Natural killer cell (primary cell): ENCODE data around the gene LTF. TPM values are rescaled to one million over a fixed set of nuclear protein-coding genes. Genes with fewer than 3 reads are reported as not detected.

Experiments used
- ATAC-seq, 3 donors: fragments of 150-1000 bp in 2 of 3; fragments of 200-7000 bp in 1 of 3; cut with Tn5 transposase; 1 replicate in 1 of 3; 2 replicates in 2 of 3; pipeline ENCODE4 v1.10.0; 2021; ENCODE audit warnings: mild to moderate bottlenecking in 2 of 3, moderate library complexity in 2 of 3
- DNase-seq, 2 donors: peaks; one replicate each; pipeline versions ENCODE4 v3.0.0 to v3.0.0-alpha.2; 2013 to 2021; ENCODE audit warnings: mixed read lengths in 1 of 2
- H3K27ac ChIP-seq: one replicate; pipeline ENCODE4 v1.5.1; 2013; ENCODE audit warnings: mild to moderate bottlenecking, low read length
- H3K27me3 ChIP-seq: one replicate; pipeline ENCODE4 v1.6.1; 2013; ENCODE audit warnings: low read length; ENCODE audit not compliant: control insufficient read depth, insufficient read depth
- H3K36me3 ChIP-seq: one replicate; pipeline ENCODE4 v1.6.1; 2013; ENCODE audit warnings: low read length; ENCODE audit not compliant: control insufficient read depth, insufficient read depth
- H3K4me1 ChIP-seq: one replicate; pipeline ENCODE4 v1.6.1; 2013; ENCODE audit warnings: low read length; ENCODE audit not compliant: control insufficient read depth, insufficient read depth
- H3K4me3 ChIP-seq: one replicate; pipeline ENCODE4 v1.5.1; 2013; ENCODE audit warnings: low read length
- H3K9me3 ChIP-seq: one replicate; pipeline ENCODE4 v1.6.1; 2013; ENCODE audit warnings: low read length; ENCODE audit not compliant: control insufficient read depth, insufficient read depth
- H3K27ac Mint-ChIP-seq, 2 donors: one replicate each; pipeline ENCODE4 v1.8.0; 2022; ENCODE audit warnings: mild to moderate bottlenecking in 2 of 2, mixed read lengths in 2 of 2, moderate library complexity in 1 of 2
- H3K27me3 Mint-ChIP-seq, 2 donors: one replicate each; pipeline ENCODE4 v1.8.0; 2022; ENCODE audit warnings: low read depth in 2 of 2, mixed read lengths in 2 of 2
- H3K36me3 Mint-ChIP-seq: one replicate; pipeline ENCODE4 v1.8.0; 2022; ENCODE audit warnings: mixed read lengths
- H3K4me1 Mint-ChIP-seq, 2 donors: one replicate each; pipeline ENCODE4 v1.8.0; 2022; ENCODE audit warnings: mixed read lengths in 2 of 2
- H3K4me3 Mint-ChIP-seq: one replicate; pipeline ENCODE4 v1.8.0; 2022; ENCODE audit warnings: mild to moderate bottlenecking, moderate library complexity, mixed read lengths
- H3K9me3 Mint-ChIP-seq, 2 donors: one replicate each; pipeline ENCODE4 v1.8.0; 2022; ENCODE audit warnings: mixed read lengths in 2 of 2
- WGBS: methylation state at CpG from one replicate; pipeline ENCODE4 v1.1.7; 2013; ENCODE audit warnings: missing lambda C conversion rate; ENCODE audit not compliant: insufficient coverage; 5-methylcytosine and 5-hydroxymethylcytosine counted together
- intact Hi-C: fragments of 100-400 bp; cut with micrococcal nuclease; formaldehyde crosslinking; loops from one replicate; pipeline ENCODE4 v1.14.2; 2022
- total RNA-seq, 4 donors: library from RNA; stranded (reverse); fragments of 120-200 nt in 1 of 4; gene quantifications; one replicate each; pipeline versions ENCODE4 v1.2.3 to v1.2.4, GENCODE V29; 2013 to 2022
- TF ChIP-seq, protein P1 (sequence below): fragments of 200-600 bp; IDR thresholded peaks from one replicate; pipeline ENCODE4 v1.8.0; 2022; ENCODE audit warnings: antibody characterized with exemption

The LTF gene
- total RNA-seq, 3 donors from 2014 or later (not counting 1 experiment from before 2014, with no cell fraction given) = 1.0 to 1.1 TPM; not detected in 1

DNA sequence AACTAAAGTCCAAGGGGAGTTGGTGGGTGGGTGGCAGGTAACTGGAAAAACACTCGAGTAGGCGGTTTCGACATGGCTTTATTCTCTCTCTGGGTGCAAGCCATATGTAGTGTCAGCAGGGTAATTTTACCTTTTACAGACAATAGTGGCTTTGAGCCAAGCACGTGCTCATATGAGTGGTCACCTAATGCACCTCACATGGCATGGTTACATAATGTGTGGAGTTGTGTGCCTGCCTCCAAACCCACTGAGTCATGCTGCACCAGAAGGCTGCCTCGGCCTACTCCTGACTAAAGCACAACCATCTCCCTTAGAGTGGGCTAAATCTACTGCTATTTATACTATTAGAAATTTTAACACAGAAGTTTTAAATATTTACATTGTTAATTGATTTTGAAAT is 41.1 kb downstream of the LTF start:
- no peaks in the 10 kb centered on the region for H3K9me3 ChIP-seq
- H3K36me3 ChIP-seq = no peaks in the 10 kb centered on the region
- no peaks in the 10 kb centered on the region for H3K27me3 ChIP-seq
- TF ChIP-seq, protein P1, sequence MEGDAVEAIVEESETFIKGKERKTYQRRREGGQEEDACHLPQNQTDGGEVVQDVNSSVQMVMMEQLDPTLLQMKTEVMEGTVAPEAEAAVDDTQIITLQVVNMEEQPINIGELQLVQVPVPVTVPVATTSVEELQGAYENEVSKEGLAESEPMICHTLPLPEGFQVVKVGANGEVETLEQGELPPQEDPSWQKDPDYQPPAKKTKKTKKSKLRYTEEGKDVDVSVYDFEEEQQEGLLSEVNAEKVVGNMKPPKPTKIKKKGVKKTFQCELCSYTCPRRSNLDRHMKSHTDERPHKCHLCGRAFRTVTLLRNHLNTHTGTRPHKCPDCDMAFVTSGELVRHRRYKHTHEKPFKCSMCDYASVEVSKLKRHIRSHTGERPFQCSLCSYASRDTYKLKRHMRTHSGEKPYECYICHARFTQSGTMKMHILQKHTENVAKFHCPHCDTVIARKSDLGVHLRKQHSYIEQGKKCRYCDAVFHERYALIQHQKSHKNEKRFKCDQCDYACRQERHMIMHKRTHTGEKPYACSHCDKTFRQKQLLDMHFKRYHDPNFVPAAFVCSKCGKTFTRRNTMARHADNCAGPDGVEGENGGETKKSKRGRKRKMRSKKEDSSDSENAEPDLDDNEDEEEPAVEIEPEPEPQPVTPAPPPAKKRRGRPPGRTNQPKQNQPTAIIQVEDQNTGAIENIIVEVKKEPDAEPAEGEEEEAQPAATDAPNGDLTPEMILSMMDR = no peak
- no peak overlapping the region for H3K27ac ChIP-seq
- H3K4me1 ChIP-seq = no peaks in the 10 kb centered on the region
- Mint-ChIP-seq H3K4me3 (no peak overlapping the region), H3K27ac (no peak overlapping the region), H3K4me1 (no peaks in the 10 kb centered on the region), H3K9me3 (no peaks in the 10 kb centered on the region), H3K27me3 (no peaks in the 10 kb centered on the region), H3K36me3 (no peaks in the 10 kb centered on the region)
- ATAC-seq = no peak
- WGBS = 96% methylated on average over 4 of the region's 5 CpGs
- intact Hi-C loops = no loop called here
- DNase-seq = no peak
- no peak overlapping the region for H3K4me3 ChIP-seq

DNA sequence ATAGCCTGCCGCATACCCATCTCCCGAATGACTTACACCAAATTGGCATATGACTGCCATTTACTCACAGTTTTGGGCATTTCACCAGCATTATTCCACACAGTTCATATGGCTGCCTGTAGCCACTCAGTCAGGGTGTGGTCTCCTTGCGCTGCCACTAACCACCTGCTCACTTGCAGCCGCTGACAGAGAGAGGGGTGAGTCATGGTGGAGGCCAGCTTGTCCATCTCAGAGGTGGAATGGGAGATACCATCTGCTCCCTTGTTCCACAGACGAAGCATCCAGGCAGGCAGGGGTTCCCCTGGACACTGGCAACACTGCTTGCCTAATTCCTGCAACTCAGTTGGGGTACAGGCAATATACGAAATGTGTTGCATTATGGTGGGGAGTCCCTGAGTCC is 42.1 kb downstream of the LTF start:
- no peaks in the 10 kb centered on the region for H3K4me1 ChIP-seq
- no peaks in the 10 kb centered on the region for H3K27me3 Mint-ChIP-seq
- no peak for DNase-seq
- ATAC-seq = no peak
- H3K36me3 ChIP-seq = no peaks in the 10 kb centered on the region
- H3K4me3 Mint-ChIP-seq = no peak overlapping the region
- no peak overlapping the region for H3K27ac Mint-ChIP-seq
- no peaks in the 10 kb centered on the region for H3K9me3 ChIP-seq
- WGBS = 93% methylated on average over 6 of the region's 6 CpGs
- no peaks in the 10 kb centered on the region for H3K9me3 Mint-ChIP-seq
- no peaks in the 10 kb centered on the region for H3K36me3 Mint-ChIP-seq
- H3K27ac ChIP-seq = no peak overlapping the region
- TF ChIP-seq, protein P1 = no peak
- H3K4me1 Mint-ChIP-seq = no peaks in the 10 kb centered on the region
- intact Hi-C loops = no loop called here
- no peaks in the 10 kb centered on the region for H3K27me3 ChIP-seq
- H3K4me3 ChIP-seq = no peak overlapping the region

DNA sequence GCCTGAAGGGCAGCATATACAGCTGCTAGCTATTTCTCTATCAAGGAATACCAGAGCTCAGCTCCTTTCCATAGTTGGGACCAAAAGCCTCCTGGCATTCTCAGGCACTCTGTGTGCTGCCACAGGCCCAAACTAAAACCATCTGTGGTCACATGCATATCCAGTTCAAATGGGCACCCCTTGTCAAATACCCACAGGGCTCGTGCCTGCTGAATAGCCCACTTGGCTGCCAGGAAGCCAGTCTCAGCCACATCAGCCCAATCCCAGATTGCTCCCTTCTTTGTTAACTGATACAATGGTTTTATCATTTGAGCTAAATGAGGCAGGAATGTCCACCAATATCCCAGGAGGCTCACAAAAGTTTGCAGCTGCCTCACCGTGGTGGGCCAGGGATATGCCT is 43.8 kb downstream of the LTF start:
- no peak overlapping the region for H3K27ac ChIP-seq
- DNase-seq = no peak
- Mint-ChIP-seq H3K4me3 (no peak overlapping the region), H3K9me3 (no peaks in the 10 kb centered on the region), H3K27me3 (no peaks in the 10 kb centered on the region), H3K4me1 (no peaks in the 10 kb centered on the region), H3K36me3 (no peaks in the 10 kb centered on the region), H3K27ac (no peak overlapping the region)
- H3K27me3 ChIP-seq = no peaks in the 10 kb centered on the region
- H3K36me3 ChIP-seq = no peaks in the 10 kb centered on the region
- H3K4me1 ChIP-seq = no peaks in the 10 kb centered on the region
- no peaks in the 10 kb centered on the region for H3K9me3 ChIP-seq
- H3K4me3 ChIP-seq = no peak overlapping the region
- no peak for ATAC-seq
- TF ChIP-seq, protein P1 = no peak
- WGBS = 88% methylated on average over 2 of the region's 2 CpGs
- intact Hi-C loops = no loop called here

DNA sequence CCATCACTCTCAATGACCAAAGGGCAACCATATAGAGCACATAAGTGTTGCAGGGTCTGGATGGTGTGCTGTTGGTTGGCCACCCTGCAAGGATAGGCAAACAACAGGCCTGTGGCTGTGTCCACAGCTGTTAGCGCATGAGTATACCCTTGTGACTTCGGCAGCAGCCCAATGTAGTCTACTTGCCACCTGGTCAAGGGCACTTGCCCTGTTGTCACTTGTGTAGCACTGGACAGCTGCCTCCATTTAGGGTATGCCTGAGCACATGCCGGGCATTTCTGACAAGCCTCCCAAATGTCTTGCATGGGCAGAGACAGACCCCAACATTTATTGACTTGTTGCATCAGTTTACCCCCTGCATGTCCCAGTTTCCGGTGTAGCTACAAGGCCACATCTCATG is 44.9 kb downstream of the LTF start:
- no peak for DNase-seq
- Histone ChIP-seq H3K27ac (no peak overlapping the region), H3K27me3 (no peaks in the 10 kb centered on the region), H3K36me3 (no peaks in the 10 kb centered on the region), H3K9me3 (no peaks in the 10 kb centered on the region), H3K4me1 (no peaks in the 10 kb centered on the region), H3K4me3 (no peak overlapping the region)
- Mint-ChIP-seq H3K27me3 (peaks cover 0 to 3% of the 10 kb centered on the region in 2 donors), H3K9me3 (no peaks in the 10 kb centered on the region), H3K36me3 (no peaks in the 10 kb centered on the region), H3K4me3 (no peak overlapping the region), H3K4me1 (no peaks in the 10 kb centered on the region), H3K27ac (no peak overlapping the region)
- TF ChIP-seq, protein P1 = no peak
- intact Hi-C loops = no loop called here
- 98% methylated on average over 4 of the region's 4 CpGs for WGBS
- ATAC-seq = no peak
